ENCODE data around the gene OR2F1. TPM values are rescaled to one million over a fixed set of nuclear protein-coding genes. Genes with fewer than 3 reads are reported as not detected.

The OR2F1 gene
- total and polyA plus RNA-seq, 10 of the 15 experiments (the other 5 are each of a cell fraction or from before 2014, with no cell fraction given), result not detected

DNA sequence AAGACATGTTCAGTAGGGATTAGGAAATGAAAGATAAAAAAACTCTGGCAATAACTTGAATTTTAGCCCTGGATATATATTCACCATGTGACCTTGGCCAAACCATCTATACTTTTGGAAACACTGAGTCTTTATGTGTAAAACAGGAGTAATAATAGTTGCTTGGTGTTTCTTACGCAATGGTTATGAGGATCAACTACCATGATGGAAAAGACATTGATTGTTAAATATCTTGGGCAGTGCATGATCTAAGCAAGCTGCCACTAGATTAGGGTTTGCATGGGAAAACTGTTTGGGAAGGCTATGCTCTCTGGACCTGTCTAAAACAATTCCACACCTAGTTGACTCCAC, 52.0 kb downstream of the OR2F1 start:
- in situ Hi-C loops (cut with MboI), result no loop called here

DNA sequence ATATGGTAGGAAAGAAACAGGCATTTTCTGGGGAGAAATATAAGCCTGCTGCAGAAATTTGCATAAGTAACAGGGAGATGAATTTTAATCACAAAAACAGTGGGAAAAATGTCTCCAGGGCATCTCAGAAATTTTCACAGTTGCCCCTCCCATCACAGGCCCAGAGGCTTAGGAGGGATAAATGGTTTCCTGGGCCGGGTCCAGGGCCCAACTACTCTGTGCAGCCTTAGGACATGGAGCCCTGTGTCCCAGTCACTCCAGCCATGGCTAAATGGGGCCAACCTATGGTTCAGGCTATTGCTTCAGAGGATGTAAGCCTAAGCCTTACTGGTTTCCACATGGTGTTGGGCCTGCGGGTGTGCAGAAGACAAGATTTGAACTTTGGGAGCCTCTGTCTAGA, 54.7 kb downstream of the OR2F1 start:
- no peak for DNase-seq (ENCODE audit: low read depth, low spot score)
- no peaks in the 10 kb centered on the region for H3K79me2 ChIP-seq (ENCODE audit: control insufficient read depth, insufficient read depth, low read length)
- H3K4me2 ChIP-seq (ENCODE audit: control insufficient read depth, insufficient read depth), result no peak overlapping the region
- RAD21 ChIA-PET (ENCODE audit: unreplicated experiment), result no interaction called here
- H3K27ac ChIP-seq (ENCODE audit: control insufficient read depth, insufficient read depth), result no peak overlapping the region
- POLR2A ChIA-PET, result no interaction called here
- no peaks in the 10 kb centered on the region for H3K4me1 ChIP-seq (ENCODE audit: control insufficient read depth, insufficient read depth, low read length)
- in situ Hi-C loops (cut with MboI) (no loop called here), intact Hi-C loops (cut with micrococcal nuclease; ENCODE audit: unreplicated experiment) (no loop called here)
- WGBS (ENCODE audit: insufficient coverage, insufficient replicate concordance, low lambda C conversion rate, missing lambda C conversion rate), result 25% methylated on average over 2 of the region's 2 CpGs
- no peak for ATAC-seq
- no peak for FAIRE-seq
- no peak overlapping the region for H3K9ac ChIP-seq (ENCODE audit: control insufficient read depth, insufficient read depth, low read length)
- H3K36me3 ChIP-seq (ENCODE audit: control insufficient read depth in 2 of 2, insufficient read depth in 2 of 2, low read length in 1 of 2), result no peaks in the 10 kb centered on the region
- CTCF ChIA-PET, result no interaction called here
- H3K9me3 ChIP-seq (replicated peaks; ENCODE audit: control insufficient read depth, insufficient read depth, low read length), result no peaks in the 10 kb centered on the region; the same call in 1 of the 3 replicates
- no peak overlapping the region for H3K4me3 ChIP-seq
- H3K27me3 ChIP-seq (replicated peaks in 1 of 2; ENCODE audit: control insufficient read depth in 2 of 2, insufficient read depth in 2 of 2, low read length in 1 of 2), result no peaks in the 10 kb centered on the region
- H2AFZ ChIP-seq (ENCODE audit: control insufficient read depth, low read depth, low read length), result no peak overlapping the region
- no TSS peak for BruUV-seq (replicated peaks)
- SMC1A ChIA-PET (ENCODE audit: uncharacterized antibody, unreplicated experiment), result no interaction called here
- no peaks in the 10 kb centered on the region for H4K20me1 ChIP-seq (ENCODE audit: control insufficient read depth, insufficient read depth)
- TF ChIP-seq, protein P1, sequence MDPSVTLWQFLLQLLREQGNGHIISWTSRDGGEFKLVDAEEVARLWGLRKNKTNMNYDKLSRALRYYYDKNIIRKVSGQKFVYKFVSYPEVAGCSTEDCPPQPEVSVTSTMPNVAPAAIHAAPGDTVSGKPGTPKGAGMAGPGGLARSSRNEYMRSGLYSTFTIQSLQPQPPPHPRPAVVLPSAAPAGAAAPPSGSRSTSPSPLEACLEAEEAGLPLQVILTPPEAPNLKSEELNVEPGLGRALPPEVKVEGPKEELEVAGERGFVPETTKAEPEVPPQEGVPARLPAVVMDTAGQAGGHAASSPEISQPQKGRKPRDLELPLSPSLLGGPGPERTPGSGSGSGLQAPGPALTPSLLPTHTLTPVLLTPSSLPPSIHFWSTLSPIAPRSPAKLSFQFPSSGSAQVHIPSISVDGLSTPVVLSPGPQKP (IDR thresholded peaks at IDR 0.05; ENCODE audit: low read depth, low read length), result no peak
- TF ChIP-seq SUZ12 (IDR thresholded peaks at IDR 0.05; ENCODE audit: unreplicated experiment) (no peak), SREBF1 (IDR thresholded peaks at IDR 0.05; ENCODE audit: low read length) (no peak), EGR1 (IDR thresholded peaks at IDR 0.05; ENCODE audit: borderline replicate concordance in 1 of 2, low read depth in 2 of 2, low read length in 2 of 2) (no peak), CEBPB (IDR thresholded peaks at IDR 0.05; ENCODE audit: borderline replicate concordance in 1 of 2, low read depth in 2 of 2, low read length in 2 of 2) (no peak), ZNF592 (IDR thresholded peaks at IDR 0.05) (no peak), NR2C1 (IDR thresholded peaks at IDR 0.05) (no peak)

More for the DNA sequence above, 52.0 kb downstream of the OR2F1 start:
- CTCF ChIA-PET, result interaction anchor here (0.8 to 1.0 kb wide), 2 partner anchors 14 to 41 kb away, joined by 3 read pairs; no protein-coding TSS in a partner anchor
- POLR2A ChIA-PET, result no interaction called here
- whole genome bisulfite sequencing (ENCODE audit: insufficient coverage, insufficient replicate concordance, low lambda C conversion rate, missing lambda C conversion rate), result 4% methylated on average over 1 of the region's 1 CpG
- Histone ChIP-seq H2AFZ (ENCODE audit: control insufficient read depth, low read depth, low read length) (no peak overlapping the region), H3K27ac (ENCODE audit: control insufficient read depth, insufficient read depth) (no peak overlapping the region), H4K20me1 (ENCODE audit: control insufficient read depth, insufficient read depth) (no peaks in the 10 kb centered on the region), H3K4me2 (ENCODE audit: control insufficient read depth, insufficient read depth) (no peak overlapping the region), H3K9me3 (replicated peaks; ENCODE audit: control insufficient read depth, insufficient read depth, low read length) (no peaks in the 10 kb centered on the region; the same call in 1 of the 3 replicates), H3K4me3 (no peak overlapping the region), H3K9ac (ENCODE audit: control insufficient read depth, insufficient read depth, low read length) (no peak overlapping the region), H3K4me1 (ENCODE audit: control insufficient read depth, insufficient read depth, low read length) (no peaks in the 10 kb centered on the region), H3K27me3 (replicated peaks in 1 of 2; ENCODE audit: control insufficient read depth in 2 of 2, insufficient read depth in 2 of 2, low read length in 1 of 2) (no peaks in the 10 kb centered on the region), H3K36me3 (ENCODE audit: control insufficient read depth in 2 of 2, insufficient read depth in 2 of 2, low read length in 1 of 2) (no peaks in the 10 kb centered on the region), H3K79me2 (ENCODE audit: control insufficient read depth, insufficient read depth, low read length) (no peaks in the 10 kb centered on the region)
- ATAC-seq (no peak), FAIRE-seq (no peak), DNase-seq (ENCODE audit: low read depth, low spot score) (no peak)
- intact Hi-C loops (cut with micrococcal nuclease; ENCODE audit: unreplicated experiment), result no loop called here
- SMC1A ChIA-PET (ENCODE audit: uncharacterized antibody, unreplicated experiment), result no interaction called here
- RAD21 ChIA-PET (ENCODE audit: unreplicated experiment), result no interaction called here
- no TSS peak for BruUV-seq (replicated peaks)
- TF ChIP-seq E2F4 (IDR thresholded peaks at IDR 0.05; ENCODE audit: low read depth, low read length) (no peak), SP1 (IDR thresholded peaks at IDR 0.05; ENCODE audit: low read depth, low read length) (no peak), EED (IDR thresholded peaks at IDR 0.05; ENCODE audit: low read depth) (no peak)
